IMR-90 (cell line): ENCODE results near the gene SH3RF3. TPM values are rescaled to one million over a fixed set of nuclear protein-coding genes. Genes with fewer than 3 reads are reported as not detected.

Source experiments
- ATAC-seq: fragments of 200-7000 bp; cut with Tn5 transposase; 2 replicates; pipeline ENCODE4 v1.9.1; 2020; ENCODE audit warnings: low read depth, mild to moderate bottlenecking, moderate library complexity
- BruUV-seq: library from RNA; stranded (reverse); fragments of 400-500 nt; replicated peaks from 2 replicates; lab custom pipeline; 2021; lab: Mats Ljungman, UMichigan
- CTCF ChIA-PET: fragments of 300-600 bp; formaldehyde crosslinking; extraction: SDS; loops from one replicate; lab custom pipeline; 2021; ENCODE audit warnings: antibody characterized with exemption; lab: Yijun Ruan, JAX
- POLR2A ChIA-PET: fragments of 300-600 bp; sonication (Branson Sonifier 250); formaldehyde crosslinking; loops from one replicate; lab custom pipeline; 2022; ENCODE audit warnings: antibody characterized with exemption; ENCODE audit not compliant: unreplicated experiment; lab: Charles Lee
- DNase-seq: peaks from one replicate; pipeline ENCODE4 v3.0.0; 2013
- H2AFZ ChIP-seq: replicated peaks from 2 replicates; pipeline ENCODE3; 2013; ENCODE audit warnings: low read length, mild to moderate bottlenecking; ENCODE audit not compliant: poor library complexity
- H2AK5ac ChIP-seq: 2 replicates; pipeline ENCODE4 v1.6.1; 2013; ENCODE audit warnings: low read depth, low read length, inconsistent platforms
- H2AK9ac ChIP-seq: replicated peaks from 2 replicates; pipeline ENCODE3; 2013; ENCODE audit warnings: mild to moderate bottlenecking, low read depth, low read length, moderate library complexity; ENCODE audit not compliant: poor library complexity
- H2BK120ac ChIP-seq: 2 replicates; pipeline ENCODE4 v1.6.1; 2013; ENCODE audit warnings: low read depth, low read length, inconsistent platforms
- H2BK15ac ChIP-seq: 3 replicates; pipeline ENCODE4 v1.6.1; 2013; ENCODE audit warnings: low read depth, low read length, inconsistent platforms
- H2BK20ac ChIP-seq: 2 replicates; pipeline ENCODE4 v1.6.1; 2013; ENCODE audit warnings: low read depth, mild to moderate bottlenecking, inconsistent platforms, low read length, moderate library complexity
- H2BK5ac ChIP-seq: 2 replicates; pipeline ENCODE4 v1.6.1; 2013; ENCODE audit warnings: mild to moderate bottlenecking, low read depth, low read length, inconsistent platforms; ENCODE audit not compliant: poor library complexity, severe bottlenecking
- H3K14ac ChIP-seq: replicated peaks from 2 replicates; pipeline ENCODE4 v1.6.1; 2013; ENCODE audit warnings: low read depth, low read length, inconsistent platforms
- H3K18ac ChIP-seq: 2 replicates; pipeline ENCODE4 v1.6.1; 2013; ENCODE audit warnings: low read depth, low read length, control low read depth
- H3K23ac ChIP-seq: 2 replicates; pipeline ENCODE4 v1.6.1; 2013; ENCODE audit warnings: low read depth, low read length, inconsistent platforms
- H3K27ac ChIP-seq: 2 replicates; pipeline ENCODE4 v1.5.1; 2013; ENCODE audit warnings: mild to moderate bottlenecking, control low read depth, low read length; ENCODE audit not compliant: insufficient read depth
- H3K27me3 ChIP-seq: 2 replicates; pipeline ENCODE4 v1.6.1; 2013; ENCODE audit warnings: low read length; ENCODE audit not compliant: control insufficient read depth, insufficient read depth
- H3K36me3 ChIP-seq: 2 replicates; pipeline ENCODE4 v1.6.1; 2013; ENCODE audit warnings: low read length, mixed read lengths; ENCODE audit not compliant: control insufficient read depth, insufficient read depth
- H3K4ac ChIP-seq: 2 replicates; pipeline ENCODE4 v1.6.1; 2013; ENCODE audit warnings: low read depth, low read length, inconsistent platforms
- H3K4me1 ChIP-seq: 2 replicates; pipeline ENCODE4 v1.6.1; 2013; ENCODE audit warnings: low read length, mixed read lengths; ENCODE audit not compliant: control insufficient read depth, insufficient read depth
- H3K4me2 ChIP-seq: 2 replicates; pipeline ENCODE4 v1.6.1; 2013; ENCODE audit warnings: low read depth, mild to moderate bottlenecking, control low read depth, low read length, moderate library complexity
- H3K4me3 ChIP-seq: 2 replicates; pipeline ENCODE4 v1.5.1; 2013; ENCODE audit warnings: low read depth, mild to moderate bottlenecking, control low read depth, low read length, moderate library complexity; ENCODE audit not compliant: insufficient read depth
- H3K56ac ChIP-seq: 2 replicates; pipeline ENCODE4 v1.6.1; 2013; ENCODE audit warnings: low read length, inconsistent platforms; ENCODE audit not compliant: insufficient read depth; ENCODE audit errors: extremely low read depth
- H3K79me1 ChIP-seq, 2 experiments: 2 replicates each; pipeline ENCODE4 v1.6.1; 2013; ENCODE audit warnings: low read length in 2 of 2, inconsistent platforms in 1 of 2, low read depth in 1 of 2
- H3K9ac ChIP-seq: 2 replicates; pipeline ENCODE4 v1.6.1; 2013; ENCODE audit warnings: low read depth, low read length, control low read depth
- H3K9me1 ChIP-seq: 2 replicates; pipeline ENCODE4 v1.6.1; 2013; ENCODE audit warnings: low read length, inconsistent platforms; ENCODE audit not compliant: insufficient read depth
- H3K9me3 ChIP-seq: 2 replicates; pipeline ENCODE4 v1.6.1; 2013; ENCODE audit warnings: low read length; ENCODE audit not compliant: control insufficient read depth, insufficient read depth
- H4K20me1 ChIP-seq: 2 replicates; pipeline ENCODE4 v1.6.1; 2013; ENCODE audit warnings: low read length, inconsistent platforms; ENCODE audit not compliant: insufficient read depth
- H4K5ac ChIP-seq: 2 replicates; pipeline ENCODE4 v1.6.1; 2013; ENCODE audit warnings: mild to moderate bottlenecking, low read depth, low read length, control low read depth
- H4K8ac ChIP-seq, 2 experiments: 2 replicates each; pipeline ENCODE4 v1.6.1; 2013; ENCODE audit warnings: low read depth in 2 of 2, low read length in 2 of 2, control low read depth in 1 of 2, inconsistent platforms in 1 of 2
- H4K91ac ChIP-seq: 2 replicates; pipeline ENCODE4 v1.6.1; 2013; ENCODE audit warnings: low read depth, low read length, inconsistent platforms; ENCODE audit not compliant: insufficient read depth
- BHLHE40 ChIP-seq: fragments of 150-350 bp; IDR thresholded peaks from 2 replicates; pipeline ENCODE4 v1.6.1; 2016; ENCODE audit warnings: mild to moderate bottlenecking, low read depth, low read length
- CEBPB ChIP-seq: IDR thresholded peaks from 2 replicates; pipeline ENCODE4 v1.6.1; 2012; ENCODE audit warnings: low read depth, low read length, improper control_type of control experiment
- CHD1 ChIP-seq: IDR thresholded peaks from 2 replicates; pipeline ENCODE4 v1.6.1; 2012; ENCODE audit warnings: low read depth, low read length, improper control_type of control experiment
- FOS ChIP-seq: fragments of 150-350 bp; IDR thresholded peaks from 2 replicates; pipeline ENCODE4 v1.6.1; 2016; ENCODE audit warnings: low read depth, low read length
- MAFK ChIP-seq: IDR thresholded peaks from 2 replicates; pipeline ENCODE4 v1.6.1; 2012; ENCODE audit warnings: low read depth, low read length, improper control_type of control experiment
- MXI1 ChIP-seq: IDR thresholded peaks from 2 replicates; pipeline ENCODE4 v1.6.1; 2012; ENCODE audit warnings: low read depth, mild to moderate bottlenecking, low read length, moderate library complexity, borderline replicate concordance
- RAD21 ChIP-seq: IDR thresholded peaks from 2 replicates; pipeline ENCODE4 v1.6.1; 2012; ENCODE audit warnings: low read length, improper control_type of control experiment
- WGBS, 2 experiments: methylation state at CpG; one replicate each; pipeline versions ENCODE4 v1.1.5 to v1.1.7; 2013; ENCODE audit warnings: missing lambda C conversion rate in 2 of 2; ENCODE audit not compliant: insufficient read length in 1 of 2; ENCODE audit errors: extremely low coverage in 2 of 2; 5-methylcytosine and 5-hydroxymethylcytosine counted together
- dilution Hi-C: fragments of 300-500 bp; cut with HindIII; formaldehyde crosslinking; loops from one replicate; pipeline ENCODE4 v1.14.3; 2018; ENCODE audit warnings: low sequenced_read_pairs; ENCODE audit not compliant: unreplicated experiment
- in situ Hi-C: fragments of 300-500 bp; cut with MboI; formaldehyde crosslinking; loops from 3 replicates; pipeline ENCODE4 v1.14.3; 2019; ENCODE audit warnings: low sequenced_read_pairs, inconsistent platforms, mixed read lengths
- intact Hi-C: fragments of 100-400 bp; cut with micrococcal nuclease; formaldehyde crosslinking; loops from 2 replicates; pipeline ENCODE4 v1.10.0; 2022
- polyA plus RNA-seq, 3 experiments: library from polyadenylated mRNA; depleted of rRNA; stranded (reverse); fragments of >200 nt; gene quantifications; 2 replicates each; pipeline ENCODE4 v1.2.3, GENCODE V29; 2012; ENCODE audit warnings: low replicate concordance in 1 of 3
- total RNA-seq: library from RNA; depleted of rRNA; stranded (reverse); fragments of >200 nt; gene quantifications from 2 replicates; pipeline ENCODE4 v1.2.3, GENCODE V29; 2012
- TF ChIP-seq, protein P1 (sequence below): conservative IDR thresholded peaks from 2 replicates; pipeline ENCODE4 v1.5.1; 2012; ENCODE audit warnings: mild to moderate bottlenecking, low read depth, low read length, improper control_type of control experiment
- TF ChIP-seq, protein P2 (sequence below): fragments of 150-350 bp; IDR thresholded peaks from 2 replicates; pipeline ENCODE4 v1.6.1; 2017; ENCODE audit warnings: mild to moderate bottlenecking, antibody characterized with exemption, low read length, low read depth

Gene SH3RF3
- total and polyA plus RNA-seq, 2 of the 4 experiments (the other 2 are of a cell fraction), result 3.4 to 5.3 TPM

DNA sequence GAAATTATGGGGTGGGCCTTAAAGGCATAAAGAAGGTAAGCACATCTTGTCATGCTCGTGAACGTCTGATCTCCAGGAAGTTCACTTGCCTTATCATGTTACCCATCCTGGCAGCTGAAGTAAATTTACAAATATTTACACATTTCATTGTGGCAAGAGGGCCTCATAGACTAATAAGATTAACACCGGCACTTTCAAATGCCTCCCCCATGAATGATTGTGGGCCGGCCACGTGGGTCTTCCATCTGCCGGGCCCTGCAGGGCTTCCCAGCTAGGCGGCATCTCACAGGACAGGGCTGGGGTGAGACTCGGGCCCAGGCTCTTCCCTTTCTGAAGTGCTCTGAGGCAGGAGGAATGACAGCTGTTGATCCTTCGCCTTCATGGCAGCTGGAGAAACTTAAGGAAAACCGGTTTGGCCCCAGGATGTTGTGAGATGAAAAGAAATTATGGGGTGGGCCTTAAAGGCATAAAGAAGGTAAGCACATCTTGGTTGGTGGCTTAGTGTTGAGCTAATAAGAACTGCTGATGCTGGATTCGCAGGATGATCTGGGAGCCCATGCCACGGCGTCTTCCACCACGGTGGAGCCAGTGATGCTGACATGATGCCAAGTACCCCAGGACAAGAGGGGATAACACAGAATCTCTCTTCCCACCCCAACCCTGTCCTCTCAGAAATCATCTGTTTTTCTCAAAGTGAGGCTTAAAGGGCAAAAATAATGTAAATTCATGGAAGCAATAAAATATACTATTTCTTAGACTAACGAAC, 308.5 kb downstream of the SH3RF3 start:
- H4K5ac ChIP-seq, result no peak overlapping the region
- no peak overlapping the region for H2AFZ ChIP-seq
- no peak overlapping the region for H2BK15ac ChIP-seq
- H3K9ac ChIP-seq, result no peak overlapping the region
- DNase-seq (no peak), ATAC-seq (no peak)
- H2BK20ac ChIP-seq, result no peak overlapping the region
- H3K4ac ChIP-seq, result no peak overlapping the region
- H3K9me3 ChIP-seq, result peaks cover 2% of the 10 kb centered on the region; the same call in 1 of the 2 replicates
- H3K9me1 ChIP-seq, result peaks cover 28% of the 10 kb centered on the region
- H3K36me3 ChIP-seq, result peaks cover 31% of the 10 kb centered on the region
- no peak overlapping the region for H3K14ac ChIP-seq
- no peak overlapping the region for H2BK120ac ChIP-seq
- no peak overlapping the region for H2AK9ac ChIP-seq
- H4K20me1 ChIP-seq, result peaks cover 16% of the 10 kb centered on the region
- in situ Hi-C loops (no loop called here), intact Hi-C loops (loop anchor here (5.0 kb wide), 1 partner anchor 115 kb away; no protein-coding TSS in a partner anchor), dilution Hi-C loops (no loop called here)
- peaks cover 0 to 13% of the 10 kb centered on the region in 2 experiments; a peak in 2 of 4 replicates for H3K79me1 ChIP-seq
- no peak overlapping the region for H2BK5ac ChIP-seq
- ChIA-PET POLR2A (interaction anchor here (0.6 kb wide), 1 partner anchor 267 kb away, joined by 4 read pairs; no protein-coding TSS in a partner anchor), CTCF (no interaction called here)
- no TSS peak for BruUV-seq
- no peak overlapping the region for H3K4me3 ChIP-seq
- H3K18ac ChIP-seq, result no peak overlapping the region
- no peak overlapping the region for H2AK5ac ChIP-seq
- no peak overlapping the region for H3K56ac ChIP-seq
- no peak overlapping the region for H3K4me2 ChIP-seq
- H3K23ac ChIP-seq, result no peak overlapping the region
- no peak overlapping the region for H3K27ac ChIP-seq
- H4K8ac ChIP-seq, result no peak overlapping the region
- TF ChIP-seq CHD1 (no peak), BHLHE40 (no peak), RAD21 (no peak), MAFK (no peak), FOS (no peak), MXI1 (no peak), CEBPB (no peak)
- TF ChIP-seq, protein P1, sequence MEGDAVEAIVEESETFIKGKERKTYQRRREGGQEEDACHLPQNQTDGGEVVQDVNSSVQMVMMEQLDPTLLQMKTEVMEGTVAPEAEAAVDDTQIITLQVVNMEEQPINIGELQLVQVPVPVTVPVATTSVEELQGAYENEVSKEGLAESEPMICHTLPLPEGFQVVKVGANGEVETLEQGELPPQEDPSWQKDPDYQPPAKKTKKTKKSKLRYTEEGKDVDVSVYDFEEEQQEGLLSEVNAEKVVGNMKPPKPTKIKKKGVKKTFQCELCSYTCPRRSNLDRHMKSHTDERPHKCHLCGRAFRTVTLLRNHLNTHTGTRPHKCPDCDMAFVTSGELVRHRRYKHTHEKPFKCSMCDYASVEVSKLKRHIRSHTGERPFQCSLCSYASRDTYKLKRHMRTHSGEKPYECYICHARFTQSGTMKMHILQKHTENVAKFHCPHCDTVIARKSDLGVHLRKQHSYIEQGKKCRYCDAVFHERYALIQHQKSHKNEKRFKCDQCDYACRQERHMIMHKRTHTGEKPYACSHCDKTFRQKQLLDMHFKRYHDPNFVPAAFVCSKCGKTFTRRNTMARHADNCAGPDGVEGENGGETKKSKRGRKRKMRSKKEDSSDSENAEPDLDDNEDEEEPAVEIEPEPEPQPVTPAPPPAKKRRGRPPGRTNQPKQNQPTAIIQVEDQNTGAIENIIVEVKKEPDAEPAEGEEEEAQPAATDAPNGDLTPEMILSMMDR, result no peak
- TF ChIP-seq, protein P2, sequence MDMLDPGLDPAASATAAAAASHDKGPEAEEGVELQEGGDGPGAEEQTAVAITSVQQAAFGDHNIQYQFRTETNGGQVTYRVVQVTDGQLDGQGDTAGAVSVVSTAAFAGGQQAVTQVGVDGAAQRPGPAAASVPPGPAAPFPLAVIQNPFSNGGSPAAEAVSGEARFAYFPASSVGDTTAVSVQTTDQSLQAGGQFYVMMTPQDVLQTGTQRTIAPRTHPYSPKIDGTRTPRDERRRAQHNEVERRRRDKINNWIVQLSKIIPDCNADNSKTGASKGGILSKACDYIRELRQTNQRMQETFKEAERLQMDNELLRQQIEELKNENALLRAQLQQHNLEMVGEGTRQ, result no peak
- H3K27me3 ChIP-seq, result no peaks in the 10 kb centered on the region
- 100% methylated on average over 1 of the region's 15 CpGs; no CpG with 5 or more reads in 1 of the 2 experiments for WGBS, 2 experiments
- peaks cover 15% of the 10 kb centered on the region for H3K4me1 ChIP-seq
- no peak overlapping the region for H4K91ac ChIP-seq
